HG02798 (cell line): ENCODE results near the gene RBM47.
A peak's percentile ranks its signal among the peaks of the same experiment; 100 is the strongest.
"Not testable (repeated sequence)": the region's sequence is repeated elsewhere in the genome, so short reads cannot be mapped to it uniquely, and the experiment has no call there.

ENCODE experiments used
- ATAC-seq: cut with Tn5 transposase; IDR thresholded peaks from one replicate; pipeline ENCODE4 v1.9.1; 2021; ENCODE audit warnings: mild to moderate bottlenecking; ENCODE audit not compliant: unreplicated experiment, poor library complexity

RBM47 gene

DNA sequence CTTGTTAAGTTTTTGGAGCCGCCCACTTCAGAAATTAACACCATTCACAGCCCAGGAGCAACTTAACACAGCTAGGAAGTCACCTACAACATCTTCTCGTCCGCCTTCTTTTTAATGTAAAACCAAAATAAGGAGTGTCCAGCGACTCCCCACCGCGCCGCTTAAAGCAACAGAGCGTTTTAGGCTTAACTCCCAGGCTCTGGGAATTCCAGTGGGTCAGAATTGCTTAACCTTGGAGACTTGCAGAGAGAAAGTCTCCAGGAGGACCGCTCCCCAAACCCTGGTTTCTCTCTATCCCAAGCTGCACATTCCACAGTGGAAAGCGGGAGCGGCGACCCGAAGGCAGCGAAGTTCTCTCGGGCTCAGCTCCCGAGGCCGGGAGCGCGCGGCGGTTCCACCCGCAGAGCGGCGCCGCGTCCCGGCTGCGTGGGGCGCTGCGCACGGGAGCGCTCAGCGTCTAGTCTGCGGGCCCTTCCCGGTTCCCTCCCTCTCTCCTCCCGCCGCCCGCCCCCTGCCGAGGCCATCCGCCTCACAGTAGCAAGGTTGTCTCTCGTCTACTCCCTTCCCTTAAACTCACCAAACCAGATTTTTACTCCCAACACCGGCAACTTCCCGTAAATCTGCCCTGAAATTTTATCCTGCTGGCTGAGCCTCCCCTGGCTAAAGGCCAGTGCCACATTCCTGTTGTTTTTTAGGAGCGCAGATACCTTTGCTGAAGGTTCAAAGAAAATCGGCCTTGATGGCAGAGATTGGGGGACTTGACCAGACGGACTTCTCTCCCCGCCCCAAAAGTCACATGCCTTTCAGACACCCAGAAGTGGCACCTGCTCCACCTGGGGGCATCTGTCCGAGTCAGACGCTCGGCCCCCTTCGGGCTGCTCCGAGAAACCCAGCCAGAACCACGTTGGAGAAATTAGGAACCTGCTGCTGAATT lies at the start of gene RBM47:
Gene RBM47 (minus strand): TSS at position 464 of the 934 bp plus-strand sequence. CDS start 190,971 bp downstream, outside the sequence.
- peak; percentile 61 for ATAC-seq

DNA sequence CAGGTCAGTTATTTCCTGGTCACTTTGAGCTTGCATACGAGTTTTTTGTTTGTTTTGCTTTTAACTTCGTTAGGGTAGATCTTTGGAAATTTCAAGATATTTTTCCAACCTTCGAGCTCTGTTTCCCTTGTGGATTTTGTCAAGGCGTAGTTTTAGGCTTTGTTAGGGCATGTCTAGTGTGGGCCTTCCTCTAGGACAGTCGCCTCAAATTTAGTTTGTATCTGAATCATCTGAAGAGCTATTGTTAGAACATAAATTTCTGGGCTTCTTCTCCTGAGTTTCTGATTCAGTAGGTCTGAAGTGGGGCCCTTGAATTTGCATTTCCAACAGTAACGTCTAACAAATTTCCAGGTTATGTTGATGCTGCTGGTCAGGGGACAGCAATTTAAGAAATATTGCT lies 48.8 kb upstream of the RBM47 start:
- ATAC-seq = no peak

DNA sequence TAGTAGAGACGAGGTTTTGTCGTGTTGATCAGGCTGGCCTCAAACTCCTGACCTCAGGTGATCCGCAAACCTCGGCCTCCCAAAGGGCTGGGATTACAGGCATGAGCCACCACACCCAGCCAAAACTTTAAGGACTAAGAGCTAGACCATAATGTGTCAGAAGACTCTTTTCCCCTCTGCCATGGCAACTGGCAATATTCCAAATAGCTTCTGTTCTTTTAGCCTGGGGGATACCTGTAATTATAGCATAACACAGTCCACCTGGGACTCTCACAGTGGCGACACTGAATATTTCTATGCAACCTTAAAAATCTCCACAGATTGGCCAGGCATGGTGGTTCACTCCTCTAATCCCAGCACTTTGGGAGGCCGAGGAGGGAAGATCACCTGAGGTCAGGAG lies 45.5 kb upstream of the RBM47 start:
- ATAC-seq = no peak

DNA sequence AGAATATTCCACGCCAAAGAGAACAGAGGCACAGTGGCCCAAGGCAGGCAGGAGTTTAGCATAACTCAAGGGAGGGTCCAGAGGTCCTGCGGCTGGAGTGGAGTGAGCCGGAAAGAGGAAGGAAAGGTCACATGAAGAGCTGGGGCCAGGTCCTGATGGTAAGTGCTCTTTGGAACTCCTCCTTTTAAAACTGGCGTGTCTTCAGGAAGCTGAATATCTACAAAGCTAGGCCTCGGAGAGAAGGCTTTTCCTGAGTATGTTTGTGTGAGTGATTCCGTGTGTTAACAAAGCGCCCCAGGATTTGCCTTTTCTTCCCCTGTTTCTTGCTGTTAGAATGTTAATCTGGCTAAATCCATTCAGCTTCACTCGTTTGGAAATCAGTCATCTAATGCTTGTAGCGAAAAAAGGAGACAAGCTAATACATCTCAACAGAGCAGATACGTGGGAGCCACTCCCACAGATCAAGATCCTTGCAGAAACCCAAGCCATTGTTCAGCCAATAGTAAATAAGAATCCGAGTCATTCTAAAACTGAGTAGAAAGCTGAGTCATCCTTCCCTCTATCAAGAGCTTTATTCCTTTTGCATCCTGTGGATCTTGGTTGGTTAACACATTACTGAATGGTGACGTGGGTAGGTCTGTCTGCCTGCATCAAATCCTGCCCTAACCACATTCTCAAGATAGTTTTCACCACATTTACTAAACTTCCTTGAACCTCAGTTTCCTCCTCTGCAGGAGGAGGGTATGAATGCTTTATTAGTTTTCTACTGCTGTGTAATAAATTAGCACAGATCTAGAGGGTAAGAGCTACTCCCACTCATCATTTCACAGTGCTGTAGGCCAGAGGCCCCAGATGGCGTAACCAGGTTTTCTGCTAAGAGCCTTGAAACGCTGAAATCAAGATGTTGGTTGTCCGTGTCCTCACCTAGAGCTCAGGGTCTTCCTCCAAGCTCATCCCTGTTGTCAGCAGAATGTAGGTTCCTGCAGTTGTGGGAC lies 43.2 kb upstream of the RBM47 start:
- ATAC-seq = peak; percentile 70

DNA sequence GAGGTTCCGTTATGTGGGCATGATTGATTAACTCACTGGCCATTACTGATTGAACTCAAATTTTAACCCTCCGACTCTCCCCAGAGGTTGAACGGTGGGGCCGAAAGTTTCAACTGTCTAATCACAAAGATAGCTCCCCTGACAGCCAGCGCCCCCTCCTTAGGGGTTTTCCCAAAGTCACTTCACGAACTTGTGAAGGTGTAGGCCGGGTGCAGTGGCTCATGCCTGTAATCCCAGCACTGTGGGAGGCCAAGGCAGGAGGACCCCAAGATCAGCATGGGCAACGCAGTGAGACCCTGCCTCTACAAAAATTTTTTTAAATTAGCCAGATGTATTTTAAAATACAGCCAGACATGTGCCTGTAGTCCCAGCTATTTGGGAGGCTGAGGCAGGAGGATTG lies 39.8 kb upstream of the RBM47 start:
- ATAC-seq = peak; percentile 46

DNA sequence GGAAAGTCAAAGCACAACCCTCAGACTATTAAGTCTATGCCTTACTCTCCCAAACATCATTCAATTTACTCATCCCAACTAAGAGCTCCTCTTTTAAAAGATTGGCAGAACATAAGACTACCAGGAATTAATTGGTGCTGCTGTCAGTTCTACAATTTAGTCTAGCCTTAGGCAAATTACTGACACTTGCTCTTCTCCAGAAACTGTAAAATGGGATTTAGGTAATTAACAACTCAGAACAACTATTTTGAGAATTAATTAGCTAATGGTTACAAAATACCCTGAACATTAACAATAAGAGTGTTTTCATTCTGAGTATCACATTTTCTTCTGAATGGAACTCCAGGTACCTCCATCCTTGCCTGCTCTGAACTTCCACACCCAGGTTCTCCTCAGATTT lies 36.2 kb upstream of the RBM47 start:
- ATAC-seq = no peak

DNA sequence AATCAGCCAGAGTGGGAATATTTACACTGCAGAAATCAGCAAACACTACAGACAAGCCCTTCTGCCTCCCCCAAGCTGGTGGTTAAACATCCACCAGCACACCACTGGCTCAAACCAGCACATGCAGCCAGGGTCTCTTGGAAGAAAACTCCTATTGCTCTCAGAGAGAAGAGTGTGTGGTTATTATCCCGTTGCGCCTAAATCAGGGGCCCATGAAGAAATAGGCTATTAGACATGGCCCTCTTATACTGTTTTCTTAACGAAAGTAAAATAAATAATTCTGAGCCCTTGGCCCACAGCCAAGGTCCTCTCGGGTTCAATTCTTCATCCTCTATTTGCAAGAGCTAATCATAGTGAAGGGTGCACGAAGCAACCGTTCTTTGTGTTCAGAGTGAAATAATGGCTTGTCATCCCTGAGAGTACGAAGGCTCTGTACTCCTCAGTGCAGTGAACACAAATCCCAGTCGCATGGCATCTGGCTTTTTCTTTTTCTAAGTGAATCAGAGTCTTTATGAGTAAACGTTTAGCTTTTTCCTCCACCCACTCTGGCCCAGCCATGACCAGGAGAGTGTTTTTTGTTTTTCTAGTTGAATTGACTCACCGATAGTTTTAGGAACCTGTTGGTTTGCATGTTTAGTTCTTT lies 33.4 kb upstream of the RBM47 start:
- ATAC-seq = peak; percentile 81

DNA sequence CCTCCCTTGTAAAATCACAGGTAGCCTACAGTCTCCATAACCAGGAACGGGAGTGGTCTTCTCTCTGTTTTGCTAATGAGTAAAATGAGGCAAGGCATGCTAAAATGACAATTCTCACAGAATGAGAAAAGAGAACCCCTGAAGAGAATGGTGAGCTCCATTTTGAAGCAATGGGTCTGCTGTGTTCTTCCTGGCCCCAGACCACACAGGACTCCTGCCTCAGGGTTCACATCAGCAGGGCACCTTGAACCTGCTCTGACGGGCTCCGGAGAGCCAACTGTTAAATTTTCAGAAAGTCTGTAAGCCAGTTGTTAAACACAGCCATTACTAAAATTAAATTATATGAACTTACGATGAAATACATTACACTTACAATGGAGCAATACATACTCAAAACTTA lies 32.1 kb upstream of the RBM47 start:
- ATAC-seq = no peak

DNA sequence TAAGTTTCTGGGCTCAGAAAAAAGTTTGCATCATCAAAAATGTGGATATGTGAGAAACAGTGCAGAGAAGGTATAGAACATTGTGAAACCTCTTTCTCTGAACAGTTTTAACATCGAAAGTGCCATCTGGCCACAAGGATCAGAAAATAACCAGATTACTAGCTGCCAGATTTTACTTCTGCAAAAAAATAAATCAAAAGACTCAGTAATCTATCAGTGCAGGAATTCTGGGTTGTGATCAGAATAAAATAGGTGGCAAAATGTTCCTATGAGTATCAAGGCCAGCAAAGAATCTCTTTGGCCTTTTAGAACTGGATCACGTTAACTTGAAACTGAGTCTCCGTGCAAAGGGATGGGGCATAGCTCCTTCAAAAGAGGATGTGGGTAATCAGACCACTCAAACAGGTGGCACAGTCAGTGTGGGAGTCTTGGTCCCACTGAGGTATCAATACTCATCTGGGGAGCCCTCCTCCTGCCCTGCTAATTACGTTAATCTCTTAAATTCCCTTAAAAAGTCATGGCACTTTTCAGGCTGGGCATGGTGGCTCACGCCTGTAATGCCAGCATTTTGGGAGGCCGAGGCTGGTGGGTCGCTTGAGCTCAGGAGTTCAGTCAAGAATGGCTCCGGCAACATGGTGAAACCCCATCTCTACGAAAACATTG lies 26.7 kb upstream of the RBM47 start:
- ATAC-seq = peak; percentile 93

DNA sequence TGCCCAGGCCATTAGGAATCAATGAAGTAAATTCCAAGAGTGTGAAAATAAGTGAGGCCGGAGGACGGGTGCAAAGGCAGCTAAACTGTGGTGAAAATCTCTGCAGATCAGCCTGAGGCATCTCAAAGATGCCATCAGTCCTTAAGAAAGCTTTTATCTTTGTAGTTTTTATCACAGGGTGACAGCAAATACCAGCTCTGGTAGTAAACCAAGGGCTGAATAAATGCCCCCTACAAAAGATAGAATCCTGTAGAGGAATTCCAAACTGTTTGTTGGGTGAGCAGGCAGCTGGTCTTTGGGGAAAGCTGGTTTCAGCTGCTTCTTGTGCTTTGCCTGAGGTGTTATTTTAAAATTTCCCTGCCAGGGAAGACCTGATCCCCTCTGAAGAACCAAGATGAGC lies 21.6 kb upstream of the RBM47 start:
- ATAC-seq = no peak

DNA sequence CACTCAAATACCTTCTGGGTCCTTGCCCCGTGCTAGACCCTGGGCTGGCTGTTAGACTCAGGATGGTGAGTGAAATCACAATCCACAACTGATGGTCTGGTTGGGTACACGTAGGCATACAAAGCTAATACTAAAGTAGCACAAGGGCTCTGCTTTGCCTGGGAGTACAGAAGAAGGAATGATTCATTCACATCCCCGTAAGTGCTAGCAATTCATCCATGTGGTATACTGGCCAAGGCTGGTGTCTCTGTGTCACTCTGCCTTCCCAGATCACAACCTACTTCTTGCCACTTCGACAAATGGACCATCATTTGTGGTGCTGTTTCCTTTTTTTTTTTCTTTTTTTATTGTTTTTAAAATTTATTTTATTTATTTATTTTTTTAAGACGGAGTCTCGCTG lies 19.7 kb upstream of the RBM47 start:
- no peak for ATAC-seq

DNA sequence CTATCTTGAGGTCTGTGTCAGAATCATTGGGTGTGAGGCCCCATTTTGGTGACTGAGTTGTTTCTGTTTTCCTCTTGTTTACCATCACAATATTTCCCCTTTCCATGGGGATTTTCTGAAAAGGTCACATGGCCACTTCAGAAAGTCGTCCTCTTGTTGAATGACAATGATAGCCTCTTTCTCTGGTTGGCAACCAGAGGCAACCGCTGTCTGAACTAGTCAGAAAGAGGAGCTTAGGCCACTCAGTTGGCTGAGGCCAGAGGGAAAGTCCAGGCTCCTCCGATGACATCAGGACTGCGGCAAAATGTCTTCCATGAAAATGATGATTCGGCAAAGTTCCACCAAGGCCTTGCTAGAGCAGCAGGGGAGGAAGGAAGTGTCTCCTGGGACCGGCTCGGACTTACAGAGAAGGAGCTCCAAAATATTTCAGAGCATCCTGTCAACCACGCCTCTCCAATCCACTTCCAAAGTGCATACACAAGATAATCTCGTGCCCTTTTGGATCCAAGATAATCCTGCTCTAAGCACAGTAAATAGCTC lies 19.1 kb upstream of the RBM47 start:
- ATAC-seq = peak; percentile 44

DNA sequence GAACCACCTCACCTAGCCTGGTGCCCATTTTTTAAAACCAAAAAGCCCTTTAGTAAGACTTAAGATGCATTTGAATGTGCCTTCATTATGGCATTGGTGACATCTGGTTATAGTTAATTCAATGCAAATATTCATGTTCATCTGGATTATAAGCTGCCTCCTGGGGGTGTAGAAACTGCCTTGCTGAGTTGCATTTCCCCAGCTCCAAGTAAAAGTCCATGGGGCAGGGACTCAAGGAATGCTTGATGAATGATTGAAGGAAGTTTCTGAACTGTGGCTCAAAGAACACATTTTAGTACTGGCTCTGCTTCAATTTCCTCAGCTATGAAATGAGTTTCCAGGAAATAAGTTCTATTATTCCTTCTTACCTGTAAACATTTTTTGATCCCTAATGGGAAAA lies 18.5 kb upstream of the RBM47 start:
- ATAC-seq = no peak

DNA sequence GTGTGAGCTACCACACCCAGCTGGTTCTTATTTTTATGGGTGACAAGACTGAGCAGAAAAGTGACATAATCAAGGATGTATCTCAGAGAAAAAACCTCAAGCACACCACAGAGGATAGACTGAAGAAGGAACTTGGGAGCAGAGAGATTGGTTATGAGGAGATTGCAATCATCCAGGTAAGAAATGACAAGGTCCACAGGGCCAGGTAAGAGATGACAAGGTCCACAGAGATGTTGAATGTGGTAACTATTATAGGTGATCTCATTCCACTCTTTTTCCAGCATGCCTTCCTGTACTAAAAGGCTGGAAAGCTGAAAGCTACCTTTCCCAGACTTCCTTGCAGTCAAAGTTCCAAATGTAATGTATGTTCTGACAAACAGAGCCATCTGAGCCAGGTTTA lies 15.9 kb upstream of the RBM47 start:
- ATAC-seq = no peak

DNA sequence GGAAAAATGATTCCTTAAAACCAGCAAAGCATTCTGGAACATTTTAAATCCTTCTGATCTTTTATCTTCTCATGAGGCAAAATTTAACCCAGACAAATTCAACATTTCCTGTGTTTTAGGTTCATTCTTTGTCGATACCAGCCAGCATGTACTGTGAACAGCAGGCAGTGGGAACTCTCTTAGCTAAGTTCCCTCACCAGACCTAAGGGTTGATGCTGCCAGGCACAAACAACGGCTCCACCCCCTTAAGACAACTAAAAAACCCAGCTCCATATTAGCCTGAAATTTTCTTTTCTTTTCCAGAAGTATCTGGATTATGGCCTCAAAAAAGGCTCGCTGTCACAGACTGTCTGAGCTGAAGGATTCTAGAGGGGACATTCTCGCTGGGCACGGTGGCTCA lies 2.4 kb upstream of the RBM47 start:
- no peak for ATAC-seq

DNA sequence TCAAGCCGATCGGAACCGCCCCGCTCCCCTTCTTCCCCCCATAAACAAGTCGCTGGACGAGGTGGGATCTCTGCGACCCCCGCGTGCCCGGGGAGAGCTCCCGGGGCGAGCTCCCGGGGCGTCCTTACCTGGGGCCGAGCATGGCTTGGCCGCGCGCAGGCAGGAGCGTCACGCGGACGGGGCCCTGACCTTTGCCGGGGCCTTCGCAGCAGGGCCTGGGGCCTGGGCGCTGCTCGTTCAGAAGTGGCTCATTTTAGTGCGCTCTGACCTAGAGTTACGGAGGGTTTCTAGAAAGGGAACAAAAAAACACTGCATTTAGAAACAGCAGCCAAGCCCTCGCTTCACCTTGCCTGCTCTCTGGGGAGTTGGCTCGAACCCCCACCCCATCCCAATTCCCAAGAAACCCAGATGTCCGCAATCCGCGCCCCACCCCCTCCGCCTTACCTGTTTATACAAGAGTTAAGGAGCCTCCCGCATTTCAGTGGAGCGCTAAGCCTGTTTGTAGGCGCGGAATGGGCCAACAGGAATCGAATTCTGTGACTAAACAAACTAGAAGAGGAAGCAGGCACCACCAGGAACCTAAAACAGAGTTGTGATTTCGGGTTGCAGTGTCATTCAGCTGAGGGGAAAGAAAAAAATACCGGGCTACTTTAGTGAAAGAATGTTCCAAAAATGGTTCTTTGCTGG lies 814 bp upstream of the RBM47 start:
- peak; percentile 60 for ATAC-seq

DNA sequence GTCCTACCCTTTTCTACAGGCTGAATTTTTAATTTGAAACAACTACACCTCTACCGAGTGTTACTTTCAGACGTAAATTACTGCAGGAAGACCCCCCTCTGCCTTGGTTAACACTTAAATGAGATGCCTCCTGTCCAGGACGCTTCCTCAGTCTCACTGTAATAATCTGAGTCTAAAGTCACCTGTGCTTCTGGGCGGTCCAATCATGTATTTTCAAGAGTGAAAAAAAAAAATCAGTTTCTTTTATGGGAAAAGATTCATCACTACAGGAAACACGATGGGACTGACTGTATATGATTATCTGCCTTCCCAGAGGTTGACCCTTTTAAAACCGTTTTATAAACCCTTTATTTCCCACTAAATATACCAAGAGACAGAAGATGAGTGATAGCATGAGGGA lies 776 bp downstream of the RBM47 start:
- no peak for ATAC-seq

DNA sequence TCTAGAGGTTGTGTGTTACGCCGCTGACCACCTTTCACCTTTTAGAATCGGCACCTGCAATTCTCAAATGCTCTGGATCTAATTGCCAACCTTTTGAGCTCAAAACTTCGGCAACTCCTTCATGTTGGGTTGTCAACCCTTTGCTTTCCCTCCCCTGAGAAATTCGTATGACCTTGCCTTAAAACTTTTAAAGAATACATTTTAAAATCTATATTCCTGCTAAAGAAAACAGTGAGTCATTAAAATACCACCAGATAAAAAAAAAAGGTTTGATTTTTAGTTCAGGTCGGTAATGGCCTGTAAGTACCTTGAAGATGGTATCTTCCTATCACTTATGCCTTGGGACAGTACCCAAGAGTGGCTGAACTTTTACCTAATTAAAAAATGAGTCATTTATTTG lies 1.3 kb downstream of the RBM47 start:
- not testable (repeated sequence) for ATAC-seq

DNA sequence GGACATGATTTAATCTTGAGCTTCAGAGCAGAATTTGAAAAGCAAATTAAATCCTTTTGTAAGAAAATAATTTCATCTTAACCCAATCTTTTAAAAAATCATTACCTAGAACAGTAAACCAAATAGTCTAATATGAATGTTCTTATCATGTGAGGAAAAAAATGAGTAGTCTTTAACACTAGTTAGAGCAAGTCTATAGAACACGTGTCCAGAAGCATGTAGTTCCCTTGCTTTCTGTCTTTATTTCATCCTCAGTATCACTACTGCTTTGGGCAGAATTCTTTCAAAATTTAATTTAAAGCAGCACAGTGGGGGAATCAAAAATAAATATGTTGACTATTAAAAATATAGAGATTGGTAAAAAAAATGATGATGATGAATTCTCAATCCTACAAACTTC lies 2.1 kb downstream of the RBM47 start:
- no peak for ATAC-seq
